Mucosa of descending colon (tissue), 3 donors: ENCODE measurements around the gene MRC2. TPM values are rescaled to one million over a fixed set of nuclear protein-coding genes. Genes with fewer than 3 reads are reported as not detected.

Source experiments
- ATAC-seq: fragments of 200-7000 bp; cut with Tn5 transposase; one replicate; pipeline ENCODE4 v1.9.1; 2020; ENCODE audit warnings: mild to moderate bottlenecking, moderate library complexity
- DNase-seq, 3 donors: peaks; one replicate each; pipeline ENCODE4 v3.0.0-alpha.2; 2020
- H3K36me3 ChIP-seq: fragments of 200-600 bp; one replicate; pipeline ENCODE4 v1.8.0; 2021; ENCODE audit warnings: low read depth, mild to moderate bottlenecking
- H3K4me1 ChIP-seq: fragments of 200-600 bp; one replicate; pipeline ENCODE4 v1.8.0; 2021; ENCODE audit warnings: low read depth, mild to moderate bottlenecking
- H3K4me3 ChIP-seq: fragments of 200-600 bp; one replicate; pipeline ENCODE4 v1.8.0; 2021; ENCODE audit warnings: mild to moderate bottlenecking
- H3K9me3 ChIP-seq: fragments of 200-600 bp; one replicate; pipeline ENCODE4 v1.8.0; 2021; ENCODE audit warnings: mild to moderate bottlenecking
- intact Hi-C, 2 donors: fragments of 100-400 bp; cut with DNase I in 1 of 2; cut with micrococcal nuclease in 1 of 2; formaldehyde crosslinking; loops; one replicate each; pipeline versions ENCODE4 v1.11.0 to v1.11.1; 2022; cut with DNase I, micrococcal nuclease
- total RNA-seq, 3 donors: library from RNA; stranded (reverse); fragmentation: NEBNext Ultra II Directional in 2 of 3; extraction: Animal tissue kit (Norgen Biotek cat#: 25700) in 2 of 3; gene quantifications; one replicate each; pipeline versions ENCODE4 v1.2.1 to v1.2.4, GENCODE V29; 2021 to 2023
- TF ChIP-seq, protein P1 (sequence below): fragments of 200-600 bp; IDR thresholded peaks from one replicate; pipeline ENCODE4 v1.8.0; 2022; ENCODE audit warnings: antibody characterized with exemption, mild to moderate bottlenecking
- donor health status: DM: no; HTN: no; CAD: no; lungs with moderate emphysema.
- donor health status: DM: no; HTN: no; CAD: no.
- donor health status: DM: no; HTN: yes; CAD: no.

Gene MRC2
- total RNA-seq, 3 donors from 2014 or later, result 5.1 to 20.3 (median 10.8) TPM

GRCh38 chr17:62681939-62682381, 54.5 kb downstream of the MRC2 start:
- H3K4me3 ChIP-seq, result no peak overlapping the region
- DNase-seq, result no peak
- no peaks in the 10 kb centered on the region for H3K4me1 ChIP-seq
- TF ChIP-seq, protein P1, sequence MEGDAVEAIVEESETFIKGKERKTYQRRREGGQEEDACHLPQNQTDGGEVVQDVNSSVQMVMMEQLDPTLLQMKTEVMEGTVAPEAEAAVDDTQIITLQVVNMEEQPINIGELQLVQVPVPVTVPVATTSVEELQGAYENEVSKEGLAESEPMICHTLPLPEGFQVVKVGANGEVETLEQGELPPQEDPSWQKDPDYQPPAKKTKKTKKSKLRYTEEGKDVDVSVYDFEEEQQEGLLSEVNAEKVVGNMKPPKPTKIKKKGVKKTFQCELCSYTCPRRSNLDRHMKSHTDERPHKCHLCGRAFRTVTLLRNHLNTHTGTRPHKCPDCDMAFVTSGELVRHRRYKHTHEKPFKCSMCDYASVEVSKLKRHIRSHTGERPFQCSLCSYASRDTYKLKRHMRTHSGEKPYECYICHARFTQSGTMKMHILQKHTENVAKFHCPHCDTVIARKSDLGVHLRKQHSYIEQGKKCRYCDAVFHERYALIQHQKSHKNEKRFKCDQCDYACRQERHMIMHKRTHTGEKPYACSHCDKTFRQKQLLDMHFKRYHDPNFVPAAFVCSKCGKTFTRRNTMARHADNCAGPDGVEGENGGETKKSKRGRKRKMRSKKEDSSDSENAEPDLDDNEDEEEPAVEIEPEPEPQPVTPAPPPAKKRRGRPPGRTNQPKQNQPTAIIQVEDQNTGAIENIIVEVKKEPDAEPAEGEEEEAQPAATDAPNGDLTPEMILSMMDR, result no peak
- H3K9me3 ChIP-seq, result no peaks in the 10 kb centered on the region
- intact Hi-C loops, result no loop called here
- no peak for ATAC-seq
- H3K36me3 ChIP-seq, result no peaks in the 10 kb centered on the region

- TF ChIP-seq, protein P1, result no peak
- Histone ChIP-seq H3K4me1 (no peaks in the 10 kb centered on the region), H3K36me3 (no peaks in the 10 kb centered on the region), H3K9me3 (no peaks in the 10 kb centered on the region), H3K4me3 (no peak overlapping the region)
- intact Hi-C loops, result no loop called here
- ATAC-seq (no peak), DNase-seq (no peak)
These were observed 56.7 kb downstream of the MRC2 start for GRCh38 chr17:62684179-62684578.

GRCh38 chr17:62687997-62688396, 60.5 kb downstream of the MRC2 start:
- Histone ChIP-seq H3K4me1 (no peaks in the 10 kb centered on the region), H3K36me3 (no peaks in the 10 kb centered on the region), H3K4me3 (no peak overlapping the region), H3K9me3 (no peaks in the 10 kb centered on the region)
- TF ChIP-seq, protein P1, result no peak
- ATAC-seq (no peak), DNase-seq (no peak)
- intact Hi-C loops, result no loop called here

DNA sequence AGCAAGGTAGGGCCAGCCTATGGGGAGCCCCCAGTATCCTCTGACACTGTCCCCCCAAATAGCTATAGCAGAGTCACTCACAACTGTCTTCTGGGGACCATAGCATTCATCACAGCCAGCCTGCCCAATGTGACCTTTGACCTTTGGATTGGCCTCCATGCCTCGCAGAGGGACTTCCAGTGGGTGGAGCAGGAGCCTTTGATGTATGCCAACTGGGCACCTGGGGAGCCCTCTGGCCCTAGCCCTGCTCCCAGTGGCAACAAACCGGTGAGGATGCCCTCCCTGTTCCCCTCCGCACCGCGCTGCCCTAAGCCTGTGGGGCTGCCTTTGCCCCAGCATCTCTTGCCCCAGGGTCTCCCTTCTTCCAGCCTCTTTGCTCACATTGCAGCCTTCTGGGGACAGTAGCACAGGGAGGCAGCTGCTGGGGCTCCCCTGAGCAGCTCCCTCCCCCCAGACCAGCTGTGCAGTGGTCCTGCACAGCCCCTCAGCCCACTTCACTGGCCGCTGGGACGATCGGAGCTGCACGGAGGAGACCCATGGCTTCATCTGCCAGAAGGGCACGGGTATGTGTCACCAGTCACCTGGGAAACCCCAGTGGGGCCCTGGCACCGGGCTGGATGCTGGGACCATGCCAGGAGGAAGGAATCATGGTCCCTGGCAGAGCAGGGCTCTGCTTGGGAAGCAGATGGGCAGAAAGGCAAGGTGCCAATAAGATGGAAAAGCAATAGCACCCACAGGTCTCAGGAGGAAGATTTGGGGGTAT, 61.1 kb downstream of the MRC2 start:
- no peak for ATAC-seq
- intact Hi-C loops, result no loop called here
- DNase-seq, result no peak
- Histone ChIP-seq H3K4me1 (no peaks in the 10 kb centered on the region), H3K4me3 (no peak overlapping the region), H3K9me3 (no peaks in the 10 kb centered on the region), H3K36me3 (no peaks in the 10 kb centered on the region)
- TF ChIP-seq, protein P1, result no peak

DNA sequence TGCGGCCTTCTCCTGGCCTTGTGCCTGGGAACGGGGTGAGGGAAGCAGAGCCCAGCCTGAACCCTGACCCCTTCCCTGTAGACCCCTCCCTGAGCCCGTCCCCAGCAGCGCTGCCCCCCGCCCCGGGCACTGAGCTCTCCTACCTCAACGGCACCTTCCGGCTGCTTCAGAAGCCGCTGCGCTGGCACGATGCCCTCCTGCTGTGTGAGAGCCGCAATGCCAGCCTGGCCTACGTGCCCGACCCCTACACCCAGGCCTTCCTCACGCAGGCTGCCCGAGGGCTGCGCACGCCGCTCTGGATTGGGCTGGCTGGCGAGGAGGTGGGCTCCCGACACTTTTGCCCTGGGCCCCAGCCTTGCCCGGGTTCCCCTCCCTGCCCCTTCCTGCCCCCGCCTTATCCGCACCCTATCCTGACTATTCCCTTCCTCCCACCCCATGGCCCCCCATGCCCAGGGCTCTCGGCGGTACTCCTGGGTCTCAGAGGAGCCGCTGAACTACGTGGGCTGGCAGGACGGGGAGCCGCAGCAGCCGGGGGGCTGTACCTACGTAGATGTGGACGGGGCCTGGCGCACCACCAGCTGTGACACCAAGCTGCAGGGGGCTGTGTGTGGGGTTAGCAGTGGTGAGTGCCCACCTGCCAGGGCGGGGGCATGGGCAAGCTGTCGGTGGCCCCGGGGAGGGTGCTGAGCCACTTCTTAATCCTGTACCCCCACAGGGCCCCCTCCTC, 62.1 kb downstream of the MRC2 start:
- TF ChIP-seq, protein P1, result no peak

More for the DNA sequence above, 62.1 kb downstream of the MRC2 start:
- no peaks in the 10 kb centered on the region for H3K36me3 ChIP-seq
- DNase-seq (no peak), ATAC-seq (no peak)
- no peaks in the 10 kb centered on the region for H3K4me1 ChIP-seq
- no peak overlapping the region for H3K4me3 ChIP-seq
- H3K9me3 ChIP-seq, result no peaks in the 10 kb centered on the region
- intact Hi-C loops, result no loop called here
